GM13977 (cell line): ENCODE measurements around the gene PTPRN.

Source experiments
- DNase-seq: peaks from one replicate; pipeline ENCODE4 v3.0.0; 2012; ENCODE audit warnings: low spot score
- CTCF ChIP-seq: IDR thresholded peaks from 2 replicates; pipeline ENCODE4 v1.5.1; 2012; ENCODE audit warnings: mild to moderate bottlenecking, control low read depth; ENCODE audit not compliant: insufficient read depth; ENCODE audit errors: extremely low read depth, missing control alignments
- in situ Hi-C: fragments of 300-500 bp; cut with MboI; formaldehyde crosslinking; loops from one replicate; pipeline ENCODE4 v1.12.0; 2022; ENCODE audit warnings: low sequenced_read_pairs, low pct_unique_long_range_greater_than_20kb, mixed read lengths, inconsistent platforms; ENCODE audit not compliant: unreplicated experiment

Gene PTPRN

DNA sequence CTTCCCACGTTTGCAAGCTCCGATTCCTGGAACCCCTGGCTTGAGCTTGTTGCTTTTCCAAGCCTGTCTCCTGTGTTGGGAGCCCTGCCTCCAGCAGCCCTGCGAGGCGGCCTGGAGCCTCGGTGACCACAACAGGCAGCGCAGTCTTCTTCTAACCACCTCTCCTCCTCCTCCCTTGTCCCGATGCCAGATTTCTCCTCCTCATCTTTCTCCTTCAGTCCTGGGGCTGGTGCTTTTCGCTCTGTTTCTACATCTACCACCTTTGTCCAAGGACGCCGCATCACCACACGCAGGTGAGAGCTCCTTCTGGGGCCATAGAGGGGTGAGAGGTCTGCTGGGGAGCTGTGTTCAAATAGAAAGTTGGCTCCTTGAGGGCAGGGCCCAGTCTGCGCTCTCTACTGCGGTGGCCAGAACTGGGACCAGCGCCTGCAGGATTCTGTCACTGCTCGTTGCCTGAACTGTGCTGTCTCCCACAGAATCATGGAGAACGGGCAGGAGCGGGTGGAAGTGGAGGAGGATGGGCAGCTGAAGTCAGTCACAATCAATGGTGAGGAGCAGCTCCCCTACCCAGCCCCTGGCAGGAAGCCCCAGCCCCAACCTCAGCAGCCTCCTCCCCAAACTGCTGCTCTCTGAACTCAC is 26.1 kb downstream of the PTPRN start:
- TF ChIP-seq CTCF: no peak
- peak; percentile 8 for DNase-seq
- in situ Hi-C loops: no loop called here

DNA sequence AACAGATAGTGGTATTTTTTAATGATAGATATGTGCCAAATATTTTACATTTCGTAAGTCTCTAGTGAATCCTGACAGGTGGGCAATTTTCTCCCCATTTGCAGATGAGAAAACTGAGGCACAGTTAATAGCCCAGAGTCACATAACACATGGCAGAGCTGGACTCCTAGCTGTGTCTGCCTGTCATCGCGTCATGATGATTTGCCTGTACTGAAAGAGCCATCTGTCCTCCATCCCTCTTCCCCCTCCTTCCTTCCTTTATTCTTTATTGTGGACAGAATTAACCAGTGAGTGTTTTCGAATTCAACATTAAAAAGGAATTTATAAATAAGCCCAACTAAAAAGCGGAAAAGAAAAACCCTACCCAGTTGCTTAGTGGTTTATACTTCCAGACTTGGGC is 26.8 kb downstream of the PTPRN start:
- DNase-seq: no peak
- TF ChIP-seq CTCF: no peak
- in situ Hi-C loops: no loop called here

DNA sequence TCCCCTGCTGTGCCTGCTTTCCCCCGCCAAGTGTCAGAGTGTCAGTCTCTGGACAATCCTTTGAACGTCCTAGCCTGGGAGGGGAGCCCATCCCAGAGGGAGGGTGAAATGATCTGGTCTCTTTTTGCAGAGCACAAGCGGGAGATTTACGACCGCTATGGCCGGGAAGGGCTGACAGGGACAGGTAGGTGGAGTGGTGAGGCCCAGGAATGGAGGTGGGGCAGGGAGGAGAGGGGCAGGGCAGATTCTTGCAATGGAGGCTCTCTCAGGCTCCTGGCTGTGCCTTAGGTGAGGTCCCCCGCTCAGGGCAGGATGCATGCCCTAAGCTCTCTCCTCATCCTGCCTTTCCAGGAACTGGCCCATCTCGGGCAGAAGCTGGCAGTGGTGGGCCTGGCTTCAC is 27.6 kb downstream of the PTPRN start:
- TF ChIP-seq CTCF: no peak
- in situ Hi-C loops: no loop called here
- no peak for DNase-seq

DNA sequence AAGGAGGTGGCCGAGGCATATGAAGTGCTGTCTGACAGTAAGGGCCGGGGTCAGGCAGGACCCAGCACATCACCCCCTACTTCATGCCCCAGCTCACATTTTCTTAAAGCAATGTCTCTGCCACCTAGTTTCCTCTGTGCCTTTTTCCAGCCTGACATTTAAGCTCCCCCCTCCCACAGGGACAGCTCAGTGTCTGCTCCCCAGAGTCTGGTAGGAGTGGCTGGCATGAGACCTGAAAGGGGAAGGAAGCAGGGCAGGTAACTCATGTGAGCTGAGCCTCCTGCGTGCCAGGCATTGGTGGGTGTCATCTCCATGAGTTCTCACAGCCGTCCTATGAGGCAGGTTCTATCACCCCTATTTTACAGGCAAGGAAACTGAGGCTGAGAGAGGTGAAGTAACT is 28.6 kb downstream of the PTPRN start:
- in situ Hi-C loops: no loop called here
- DNase-seq: no peak
- no peak for TF ChIP-seq CTCF

GRCh38 chr2:219279916-219280516 is 29.2 kb downstream of the PTPRN start:
- peak; percentile 13 for TF ChIP-seq CTCF
- no peak for DNase-seq
- in situ Hi-C loops: no loop called here

DNA sequence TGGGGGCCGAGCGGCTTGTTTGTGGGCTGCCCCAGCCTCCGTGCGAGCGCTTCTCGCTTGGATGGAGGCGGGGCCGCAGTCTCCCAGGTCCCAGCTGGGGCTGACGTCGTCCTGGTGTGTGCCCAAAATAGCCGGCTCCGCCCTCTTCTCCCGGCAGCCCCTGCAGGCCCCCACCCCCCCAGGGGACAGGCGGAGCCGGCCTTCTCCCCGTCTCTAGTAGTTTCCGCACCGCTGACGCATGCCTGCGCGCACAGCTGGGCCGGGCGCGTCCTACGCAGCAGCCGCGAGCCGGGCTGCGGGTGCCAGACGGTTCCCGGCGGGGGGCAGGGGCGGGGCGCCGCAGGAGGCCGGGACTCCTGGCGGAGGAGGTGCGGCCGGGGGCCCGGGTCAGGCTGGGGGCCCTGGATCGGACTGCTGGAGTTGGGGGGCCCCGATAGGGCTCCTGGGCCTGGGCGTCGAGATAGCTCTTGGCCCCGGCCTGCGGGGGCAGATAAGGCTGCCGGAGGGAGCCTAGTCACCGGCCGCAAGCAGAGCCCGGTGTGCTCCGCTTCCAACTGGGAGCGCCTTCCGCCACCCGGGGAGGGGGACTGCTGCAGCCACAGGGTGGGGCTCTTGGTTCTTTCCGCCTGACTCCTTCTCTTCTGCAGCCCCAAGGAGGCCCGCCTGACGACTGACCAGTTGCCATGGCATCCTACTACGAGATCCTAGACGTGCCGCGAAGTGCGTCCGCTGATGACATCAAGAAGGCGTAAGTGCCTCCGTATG is 29.9 kb downstream of the PTPRN start, which contains the start of gene DNAJB2:
TSS of gene DNAJB2 (plus strand) at position 216 of the 765 bp plus-strand sequence. CDS start at position 684, 468 bp downstream.
- in situ Hi-C loops: no loop called here
- peak; percentile 100 for DNase-seq
- TF ChIP-seq CTCF: peak; percentile 7
